Left hindlimb (tissue), 1 donor: ENCODE results near the gene NUDT16.
"Not testable (repeated sequence)": the region's sequence is repeated elsewhere in the genome, so short reads cannot be mapped to it uniquely, and the experiment has no call there.

Experiments
- DNase-seq: peaks from one replicate; pipeline ENCODE4 v3.0.0-alpha.2; 2018

The NUDT16 gene

GRCh38 chr3:131381445-131382291, at the start of gene NUDT16:
NUDT16 (plus strand) TSS chr3:131381774; CDS start chr3:131381805, 31 bp downstream.
- peak; percentile 99 for DNase-seq

DNA sequence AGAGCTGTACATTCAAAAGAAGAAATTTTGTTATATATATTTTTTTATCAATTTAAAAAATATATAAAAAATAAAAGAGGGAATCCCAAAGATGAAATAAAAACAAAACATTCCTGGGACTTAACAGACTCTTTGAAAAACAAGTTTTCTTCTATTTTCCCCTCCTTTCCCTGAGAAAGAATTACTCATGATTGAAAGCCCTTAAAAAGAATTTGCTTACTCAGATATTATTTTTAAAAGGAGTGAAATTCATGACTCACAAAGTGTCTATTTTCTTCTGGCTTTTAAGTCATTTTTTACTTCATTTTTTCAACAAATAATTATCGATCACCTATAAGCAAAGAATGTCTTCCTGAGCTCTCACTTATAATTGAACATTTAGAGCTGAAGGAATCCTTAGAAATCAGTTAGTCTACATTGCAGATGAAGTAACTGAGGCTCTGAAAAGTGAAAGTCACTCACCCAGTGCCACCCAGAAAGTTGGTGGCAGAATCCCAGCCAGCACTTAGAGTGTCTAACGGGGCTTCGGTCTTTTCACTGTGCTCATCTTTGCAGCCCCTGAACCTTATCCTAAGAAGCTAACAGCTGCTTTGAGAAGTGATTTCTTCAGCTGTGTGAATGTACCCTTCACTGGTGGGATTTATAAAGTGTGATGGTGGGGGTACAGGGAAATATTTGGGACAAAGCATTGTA, 42.5 kb upstream of the NUDT16 start:
- DNase-seq = no peak

- DNase-seq = no peak
These were observed 39.8 kb upstream of the NUDT16 start for GRCh38 chr3:131341761-131342160.

GRCh38 chr3:131348911-131349310, 32.7 kb upstream of the NUDT16 start:
- DNase-seq = no peak

GRCh38 chr3:131349454-131349853, 32.1 kb upstream of the NUDT16 start:
- DNase-seq = no peak

GRCh38 chr3:131349946-131350347, 31.6 kb upstream of the NUDT16 start:
- no peak for DNase-seq

- DNase-seq = no peak
These were observed 31.1 kb upstream of the NUDT16 start for GRCh38 chr3:131350506-131350905.

- DNase-seq = no peak
These were observed 28.3 kb upstream of the NUDT16 start for GRCh38 chr3:131353016-131353877.

DNA sequence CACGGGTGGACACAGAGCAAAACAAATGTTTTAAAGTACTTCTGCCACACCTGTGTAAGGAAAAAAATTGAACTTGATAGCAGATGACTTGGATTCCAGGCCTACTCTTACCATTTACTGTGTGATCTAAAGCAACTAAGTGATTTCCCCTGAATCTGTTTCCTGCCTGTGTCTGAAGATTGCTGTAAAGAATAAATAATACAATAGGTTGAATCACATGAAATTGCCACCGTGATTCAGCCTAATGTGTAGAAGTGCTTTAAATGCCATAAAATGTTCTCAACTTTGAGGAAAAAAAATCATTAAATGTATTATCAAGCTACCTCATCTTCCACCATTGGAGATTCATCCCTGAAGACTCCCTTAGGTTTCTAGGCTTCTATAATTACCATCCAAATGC, 27.6 kb upstream of the NUDT16 start:
- no peak for DNase-seq

GRCh38 chr3:131356006-131356595, 25.5 kb upstream of the NUDT16 start:
- no peak for DNase-seq

DNA sequence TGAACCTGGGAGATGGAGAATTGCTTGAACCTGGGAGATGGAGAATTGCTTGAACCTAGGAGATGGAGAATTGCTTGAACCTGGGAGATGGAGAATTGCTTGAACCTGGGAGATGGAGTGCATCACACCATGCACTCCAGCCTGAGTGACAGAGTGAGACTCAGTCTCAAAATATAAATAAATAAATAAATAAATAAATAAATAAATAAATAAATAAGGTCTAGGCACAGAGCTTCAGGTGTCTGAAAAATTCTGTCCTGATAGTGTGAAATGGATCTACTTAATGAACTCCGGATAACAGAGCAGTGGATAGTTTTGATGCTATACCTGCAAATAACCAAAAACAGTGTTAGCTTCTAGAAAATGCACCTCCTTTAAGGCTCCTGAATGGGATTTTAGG, 24.3 kb upstream of the NUDT16 start:
- DNase-seq = no peak

- no peak for DNase-seq
These were observed 21.3 kb upstream of the NUDT16 start for GRCh38 chr3:131360191-131360755.

DNA sequence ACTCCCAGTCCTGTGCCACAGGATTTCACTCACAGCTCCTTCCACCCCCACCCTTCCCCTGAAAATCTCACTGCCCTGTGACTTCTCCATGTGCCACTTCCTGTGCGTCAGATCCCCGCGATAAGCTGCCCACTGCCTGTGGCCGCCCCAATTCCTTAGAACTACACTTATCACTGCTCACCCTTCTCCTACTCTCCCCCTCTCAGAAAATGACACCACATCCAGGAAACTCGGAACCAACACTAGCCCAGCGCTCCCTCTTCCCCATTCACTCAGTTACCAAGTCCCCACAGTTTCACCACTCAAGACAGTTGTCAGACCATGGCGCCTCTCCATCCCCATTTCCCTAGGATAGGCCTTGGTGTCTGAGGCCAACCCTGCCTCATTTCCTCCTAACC, 20.5 kb upstream of the NUDT16 start:
- DNase-seq = not testable (repeated sequence)

GRCh38 chr3:131361464-131362421, 19.8 kb upstream of the NUDT16 start:
- DNase-seq = peak; percentile 59

- DNase-seq = no peak
These were observed 18.3 kb upstream of the NUDT16 start for GRCh38 chr3:131363275-131363674.

- DNase-seq = no peak
These were observed 10.5 kb upstream of the NUDT16 start for GRCh38 chr3:131370935-131371687.

DNA sequence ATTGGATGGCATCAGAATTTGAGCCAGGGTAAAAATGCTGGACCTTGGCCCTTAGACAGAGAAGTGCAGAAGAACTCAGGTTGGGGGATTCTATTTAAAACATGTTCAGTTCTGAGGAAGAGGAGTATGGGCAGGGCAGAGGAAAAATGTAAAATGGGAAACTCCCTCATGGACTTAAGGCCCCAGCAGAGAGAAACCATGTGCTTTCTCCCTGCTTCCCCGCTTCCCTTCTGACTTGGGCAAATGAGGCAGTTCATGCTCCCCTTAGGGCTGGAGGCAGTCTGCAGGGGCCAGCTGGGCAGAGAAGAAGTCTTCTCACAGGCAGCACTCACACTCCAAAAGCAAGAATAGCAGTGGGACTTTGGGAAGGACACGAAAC, 9.9 kb upstream of the NUDT16 start:
- no peak for DNase-seq

DNA sequence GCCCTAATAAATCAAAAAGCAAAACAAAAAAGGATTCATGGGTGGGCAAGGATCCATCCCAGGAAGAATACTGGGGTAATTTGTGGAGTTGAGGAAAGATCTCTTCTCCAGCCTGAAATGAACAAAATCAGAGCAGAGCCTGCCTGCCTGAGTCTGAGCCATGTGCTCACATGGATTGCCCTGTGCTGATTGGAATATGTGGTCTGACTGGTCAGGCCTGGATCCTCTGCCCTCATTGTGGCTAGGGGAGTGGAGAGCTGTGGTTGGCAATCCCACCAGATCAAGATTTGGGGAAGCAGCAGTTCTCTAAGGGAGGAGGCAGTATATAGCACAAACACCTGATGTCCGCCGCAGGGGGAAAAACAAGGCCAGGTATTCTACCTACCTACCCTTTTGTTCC, 6.8 kb upstream of the NUDT16 start:
- DNase-seq = no peak

- not testable (repeated sequence) for DNase-seq
These were observed 641 bp upstream of the NUDT16 start for GRCh38 chr3:131380821-131381444.
